Adrenal gland (tissue), 12 donors: ENCODE measurements around the gene OR14A16. TPM values are rescaled to one million over a fixed set of nuclear protein-coding genes. Genes with fewer than 3 reads are reported as not detected.

Source experiments
- DNase-seq, 7 donors: peaks; one replicate each; pipeline ENCODE4 v3.0.0-alpha.2; 2019 to 2020
- H3K27ac ChIP-seq, 5 donors: fragments of 200-600 bp; sonication (generic) in 4 of 5; 1 replicate in 3 of 5; 2 replicates in 2 of 5; pipeline versions ENCODE4 v1.5.1 to v1.8.0; 2016 to 2020; ENCODE audit warnings: mild to moderate bottlenecking in 1 of 5
- H3K27me3 ChIP-seq: fragments of 200-600 bp; 2 replicates; pipeline ENCODE4 v1.8.0; 2021
- H3K36me3 ChIP-seq, 2 donors: fragments of 200-600 bp; replicated peaks in 1 of 2; 1 replicate in 1 of 2; 2 replicates in 1 of 2; pipeline versions ENCODE4 v1.5.1 to v1.8.0; 2018 to 2022
- H3K4me1 ChIP-seq, 2 donors: fragments of 200-600 bp; replicated peaks in 1 of 2; 1 replicate in 1 of 2; 2 replicates in 1 of 2; pipeline versions ENCODE4 v1.5.1 to v1.8.0; 2018 to 2021
- H3K4me3 ChIP-seq, 4 donors: fragments of 200-600 bp; sonication (generic) in 3 of 4; one replicate each; pipeline ENCODE4 v1.5.1; 2016 to 2018
- H3K9me3 ChIP-seq, 3 donors: fragments of 200-600 bp; sonication (generic) in 1 of 3; replicated peaks in 1 of 3; 1 replicate in 2 of 3; 2 replicates in 1 of 3; pipeline versions ENCODE4 v1.5.1 to v1.8.0; 2016 to 2021
- CTCF ChIP-seq, 6 experiments: fragments of 450-650 bp in 4 of 6; fragments of 200-600 bp in 2 of 6; sonication (generic) in 1 of 6; IDR thresholded peaks; 1 replicate in 5 of 6; 2 replicates in 1 of 6; pipeline versions ENCODE4 v1.5.1 to v1.8.0; 2016 to 2021; ENCODE audit warnings: antibody characterized with exemption in 6 of 6, mild to moderate bottlenecking in 2 of 6, moderate library complexity in 1 of 6
- POLR2A ChIP-seq, 2 donors: fragments of 450-650 bp; IDR thresholded peaks; one replicate each; pipeline ENCODE4 v1.6.1; 2017; ENCODE audit warnings: antibody characterized with exemption in 2 of 2, mild to moderate bottlenecking in 2 of 2, moderate library complexity in 1 of 2
- intact Hi-C, 2 donors: fragments of 100-400 bp; cut with DNase I; formaldehyde crosslinking; loops; one replicate each; pipeline versions ENCODE4 v1.14.1 to v1.15.0; 2022 to 2023
- polyA plus RNA-seq, 3 donors: library from polyadenylated mRNA; stranded (reverse); fragments of 200-250 nt in 2 of 3; fragments of 350-450 nt in 1 of 3; fragmentation: Illumina TruSeq in 1 of 3; extraction: RNeasy Lipid Tissue Mini Kit (QIAGEN cat#74804) in 1 of 3; gene quantifications; one replicate each; pipeline ENCODE4 v1.2.3, GENCODE V29; 2013 to 2014
- total RNA-seq, 9 donors: library from RNA; depleted of rRNA in 4 of 9; stranded (reverse); fragments of >200 nt in 4 of 9; fragments of 120-200 nt in 1 of 9; fragmentation: NEBNext Ultra II Directional in 1 of 9; extraction: Animal tissue kit (Norgen Biotek cat#: 25700) in 1 of 9; gene quantifications; one replicate each; pipeline versions ENCODE4 v1.1.0 to v1.2.4, GENCODE V29; 2013 to 2023
- donor health status: healthy with polysubstance abuse.
- donor health status: Bipolar disorder and iron deficiency.
- donor health status: DM: yes; HTN: yes; CAD: no.
- donor health status: DM: no; HTN: no; CAD: no.
- donor health status: DM: no; HTN: no; CAD: no.
- donor health status: DM: yes; HTN: yes; CAD: no.

OR14A16 gene
- total and polyA plus RNA-seq, 12 donors: not detected

GRCh38 chr1:247769603-247770002 lies 54.3 kb downstream of the OR14A16 start:
- no peaks in the 10 kb centered on the region for H3K9me3 ChIP-seq
- intact Hi-C loops: no loop called here
- no peaks in the 10 kb centered on the region for H3K27me3 ChIP-seq
- no peak overlapping the region for H3K27ac ChIP-seq
- no peak for DNase-seq
- no peaks in the 10 kb centered on the region for H3K36me3 ChIP-seq
- TF ChIP-seq POLR2A (IDR thresholded peaks at IDR 0.05): no peak
- TF ChIP-seq CTCF (IDR thresholded peaks at IDR 0.05): no peak
- no peak overlapping the region for H3K4me3 ChIP-seq
- no peaks in the 10 kb centered on the region for H3K4me1 ChIP-seq

Other genes starting within 250 kb of the OR14A16 start
- not detected for gene OR2G2, start 235.8 kb downstream of the OR14A16 start, total RNA-seq
- gene OR2G2, start 235.8 kb downstream of the OR14A16 start, polyA plus RNA-seq: not detected
- gene OR2G3, start 218.5 kb downstream of the OR14A16 start, total RNA-seq: not detected
- gene OR2G3, start 218.5 kb downstream of the OR14A16 start, polyA plus RNA-seq: not detected
- gene OR13G1, start 144.4 kb downstream of the OR14A16 start, total RNA-seq: not detected
- gene OR13G1, start 144.4 kb downstream of the OR14A16 start, polyA plus RNA-seq: not detected
- not detected for gene OR6F1, start 107.5 kb downstream of the OR14A16 start, total RNA-seq
- not detected for gene OR6F1, start 107.5 kb downstream of the OR14A16 start, polyA plus RNA-seq
- under 1 TPM in 2 of 9 donors, not detected in 7; 0.11 to 0.94 TPM for gene OR14K1, start 85.5 kb downstream of the OR14A16 start, total RNA-seq
- not detected for gene OR14K1, start 85.5 kb downstream of the OR14A16 start, polyA plus RNA-seq
- gene OR14A2, start 76.0 kb downstream of the OR14A16 start, total RNA-seq: not detected
- not detected for gene OR14A2, start 76.0 kb downstream of the OR14A16 start, polyA plus RNA-seq
- gene OR1C1, start 63.6 kb downstream of the OR14A16 start, total RNA-seq: not detected
- not detected for gene OR1C1, start 63.6 kb downstream of the OR14A16 start, polyA plus RNA-seq
- gene OR11L1, start 17.8 kb upstream of the OR14A16 start, total RNA-seq: not detected
- gene OR11L1, start 17.8 kb upstream of the OR14A16 start, polyA plus RNA-seq: not detected
- gene TRIM58, start 33.1 kb upstream of the OR14A16 start, total RNA-seq: 1 to 10 TPM in 2 of 9 donors, under 1 TPM in 6, not detected in 1; 0.49 to 8.0 (median 0.68) TPM
- gene TRIM58, start 33.1 kb upstream of the OR14A16 start, polyA plus RNA-seq: under 1 TPM; 0.08 to 0.40 (median 0.10) TPM
- gene OR2W3, start 71.5 kb upstream of the OR14A16 start, total RNA-seq: 1 to 10 TPM in 2 of 9 donors, under 1 TPM in 1, not detected in 6; 1.00 to 2.5 (median 1.1) TPM
- under 1 TPM in 1 of 3 donors, not detected in 2; 0.20 TPM for gene OR2W3, start 71.5 kb upstream of the OR14A16 start, polyA plus RNA-seq
- not detected for gene OR2T8, start 96.1 kb upstream of the OR14A16 start, total RNA-seq
- not detected for gene OR2T8, start 96.1 kb upstream of the OR14A16 start, polyA plus RNA-seq
- under 1 TPM in 1 of 9 donors, not detected in 8; 0.33 TPM for gene OR2AJ1, start 100.8 kb upstream of the OR14A16 start, total RNA-seq
- gene OR2AJ1, start 100.8 kb upstream of the OR14A16 start, polyA plus RNA-seq: not detected
- under 1 TPM in 1 of 9 donors, not detected in 8; 0.67 TPM for gene OR2L8, start 124.7 kb upstream of the OR14A16 start, total RNA-seq
- gene OR2L8, start 124.7 kb upstream of the OR14A16 start, polyA plus RNA-seq: not detected
- under 1 TPM in 1 of 9 donors, not detected in 8; 0.39 TPM for gene OR2AK2, start 141.1 kb upstream of the OR14A16 start, total RNA-seq
- not detected for gene OR2AK2, start 141.1 kb upstream of the OR14A16 start, polyA plus RNA-seq
- gene OR2L5, start 189.5 kb upstream of the OR14A16 start, total RNA-seq: under 1 TPM in 2 of 9 donors, not detected in 7; 0.22 to 0.34 TPM
- not detected for gene OR2L5, start 189.5 kb upstream of the OR14A16 start, polyA plus RNA-seq
- 1 to 10 TPM in 1 of 9 donors, under 1 TPM in 3, not detected in 5; 0.04 to 1.0 (median 0.39) TPM for gene OR2L2, start 206.0 kb upstream of the OR14A16 start, total RNA-seq
- gene OR2L2, start 206.0 kb upstream of the OR14A16 start, polyA plus RNA-seq: under 1 TPM in 1 of 3 donors, not detected in 2; 0.08 TPM
- under 1 TPM in 1 of 9 donors, not detected in 8; 0.17 TPM for gene OR2L3, start 222.7 kb upstream of the OR14A16 start, total RNA-seq
- not detected for gene OR2L3, start 222.7 kb upstream of the OR14A16 start, polyA plus RNA-seq